Coronary artery (tissue), 2 donors: ENCODE measurements around the gene RBM17.
"Not testable (repeated sequence)": the region's sequence is repeated elsewhere in the genome, so short reads cannot be mapped to it uniquely, and the experiment has no call there.

Source experiments
- DNase-seq: peaks from one replicate; pipeline ENCODE4 v3.0.0-alpha.2; 2017; ENCODE audit warnings: low spot score
- H3K27ac ChIP-seq, 2 donors: fragments of 200-600 bp; sonication (generic); one replicate each; pipeline ENCODE4 v1.5.1; 2016 to 2019
- H3K4me3 ChIP-seq: fragments of 200-600 bp; sonication (generic); 2 replicates; pipeline ENCODE4 v1.5.1; 2016; ENCODE audit warnings: mild to moderate bottlenecking, moderate library complexity
- TF ChIP-seq, protein P1 (sequence below): fragments of 200-600 bp; sonication (generic); IDR thresholded peaks from one replicate; pipeline ENCODE4 v1.5.1; 2019; ENCODE audit warnings: antibody characterized with exemption

The RBM17 gene, protein sequence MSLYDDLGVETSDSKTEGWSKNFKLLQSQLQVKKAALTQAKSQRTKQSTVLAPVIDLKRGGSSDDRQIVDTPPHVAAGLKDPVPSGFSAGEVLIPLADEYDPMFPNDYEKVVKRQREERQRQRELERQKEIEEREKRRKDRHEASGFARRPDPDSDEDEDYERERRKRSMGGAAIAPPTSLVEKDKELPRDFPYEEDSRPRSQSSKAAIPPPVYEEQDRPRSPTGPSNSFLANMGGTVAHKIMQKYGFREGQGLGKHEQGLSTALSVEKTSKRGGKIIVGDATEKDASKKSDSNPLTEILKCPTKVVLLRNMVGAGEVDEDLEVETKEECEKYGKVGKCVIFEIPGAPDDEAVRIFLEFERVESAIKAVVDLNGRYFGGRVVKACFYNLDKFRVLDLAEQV

DNA sequence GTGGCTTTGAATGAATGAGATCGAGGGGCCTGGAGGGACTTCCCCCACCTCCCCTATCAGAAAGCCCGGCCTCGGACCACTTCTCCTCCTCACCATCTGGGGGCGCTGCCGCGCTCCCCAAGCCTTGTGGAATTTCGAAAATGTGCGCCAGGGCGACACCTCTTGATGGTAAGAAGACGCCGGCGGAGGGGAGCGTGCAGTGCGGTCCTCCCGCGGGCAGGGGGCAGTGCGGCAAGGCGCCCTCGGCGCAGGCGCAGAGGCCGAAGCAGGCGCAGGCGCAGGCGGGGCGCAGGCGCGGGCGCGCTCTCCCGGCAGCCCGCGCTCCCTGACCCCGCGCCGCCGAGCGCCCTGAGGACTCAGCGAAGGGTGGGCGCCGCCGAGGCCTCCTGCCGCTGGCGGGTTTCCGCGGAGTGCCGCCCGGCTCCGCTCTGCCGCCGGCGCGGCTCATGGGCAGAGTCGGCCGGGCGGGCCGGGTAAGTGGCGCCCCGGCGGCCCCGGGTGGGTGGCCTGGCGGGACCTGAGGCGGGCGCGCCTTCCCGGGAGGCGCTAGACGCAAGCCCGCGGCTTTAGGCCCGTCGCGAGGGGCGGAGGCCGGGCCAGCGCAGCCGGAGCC lies at the start of gene RBM17:
RBM17 (plus strand) TSS at position 314 of the 613 bp plus-strand sequence. CDS start 8,032 bp downstream, outside the sequence.
- peak within 1 kb of the TSS; percentile 85 to 94 for H3K27ac ChIP-seq
- H3K4me3 ChIP-seq = peak within 1 kb of the TSS; percentile 95
- peak; percentile 97 for DNase-seq
- TF ChIP-seq, protein P1, sequence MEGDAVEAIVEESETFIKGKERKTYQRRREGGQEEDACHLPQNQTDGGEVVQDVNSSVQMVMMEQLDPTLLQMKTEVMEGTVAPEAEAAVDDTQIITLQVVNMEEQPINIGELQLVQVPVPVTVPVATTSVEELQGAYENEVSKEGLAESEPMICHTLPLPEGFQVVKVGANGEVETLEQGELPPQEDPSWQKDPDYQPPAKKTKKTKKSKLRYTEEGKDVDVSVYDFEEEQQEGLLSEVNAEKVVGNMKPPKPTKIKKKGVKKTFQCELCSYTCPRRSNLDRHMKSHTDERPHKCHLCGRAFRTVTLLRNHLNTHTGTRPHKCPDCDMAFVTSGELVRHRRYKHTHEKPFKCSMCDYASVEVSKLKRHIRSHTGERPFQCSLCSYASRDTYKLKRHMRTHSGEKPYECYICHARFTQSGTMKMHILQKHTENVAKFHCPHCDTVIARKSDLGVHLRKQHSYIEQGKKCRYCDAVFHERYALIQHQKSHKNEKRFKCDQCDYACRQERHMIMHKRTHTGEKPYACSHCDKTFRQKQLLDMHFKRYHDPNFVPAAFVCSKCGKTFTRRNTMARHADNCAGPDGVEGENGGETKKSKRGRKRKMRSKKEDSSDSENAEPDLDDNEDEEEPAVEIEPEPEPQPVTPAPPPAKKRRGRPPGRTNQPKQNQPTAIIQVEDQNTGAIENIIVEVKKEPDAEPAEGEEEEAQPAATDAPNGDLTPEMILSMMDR = peak; percentile 99

DNA sequence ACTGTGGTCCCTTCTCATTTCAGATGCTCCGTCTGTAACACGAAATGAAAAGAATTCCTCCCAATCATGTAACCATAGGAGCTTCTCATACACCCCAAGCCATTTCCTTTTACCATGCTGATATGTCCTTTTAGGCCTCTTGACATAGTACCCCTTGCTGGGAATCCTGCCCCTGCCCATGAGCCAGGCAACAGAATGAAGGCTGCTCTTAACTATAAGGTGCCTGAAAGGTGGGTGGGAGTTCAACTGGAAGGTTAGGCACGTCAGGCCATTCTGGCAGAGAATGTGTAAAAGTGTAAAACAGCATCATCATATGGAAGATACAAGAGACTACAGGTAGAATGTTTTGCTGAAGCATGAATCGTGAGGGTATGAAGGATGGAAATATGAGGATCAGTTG lies 49.1 kb upstream of the RBM17 start:
- TF ChIP-seq, protein P1 = no peak
- Histone ChIP-seq H3K27ac (no peak overlapping the region), H3K4me3 (no peak overlapping the region)
- no peak for DNase-seq

DNA sequence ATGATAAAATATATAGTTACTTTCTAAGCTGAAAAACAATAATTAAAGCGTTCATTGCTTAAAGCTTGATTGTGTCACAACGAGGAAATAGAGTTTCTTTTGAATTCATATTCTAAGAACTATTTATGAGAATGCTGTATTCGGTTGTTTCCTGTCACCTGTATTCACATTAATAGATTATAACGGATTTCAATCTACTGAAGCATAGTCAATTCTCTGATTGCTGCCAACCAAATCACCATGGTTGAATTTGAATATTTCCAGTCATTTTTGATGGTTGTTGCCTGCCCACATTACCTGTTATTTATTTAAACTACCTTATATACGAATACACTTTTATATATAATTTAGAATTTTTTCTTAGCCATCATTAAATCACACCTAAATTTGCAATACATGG lies 48.6 kb upstream of the RBM17 start:
- TF ChIP-seq, protein P1 = no peak
- Histone ChIP-seq H3K27ac (no peak overlapping the region), H3K4me3 (no peak overlapping the region)
- no peak for DNase-seq

DNA sequence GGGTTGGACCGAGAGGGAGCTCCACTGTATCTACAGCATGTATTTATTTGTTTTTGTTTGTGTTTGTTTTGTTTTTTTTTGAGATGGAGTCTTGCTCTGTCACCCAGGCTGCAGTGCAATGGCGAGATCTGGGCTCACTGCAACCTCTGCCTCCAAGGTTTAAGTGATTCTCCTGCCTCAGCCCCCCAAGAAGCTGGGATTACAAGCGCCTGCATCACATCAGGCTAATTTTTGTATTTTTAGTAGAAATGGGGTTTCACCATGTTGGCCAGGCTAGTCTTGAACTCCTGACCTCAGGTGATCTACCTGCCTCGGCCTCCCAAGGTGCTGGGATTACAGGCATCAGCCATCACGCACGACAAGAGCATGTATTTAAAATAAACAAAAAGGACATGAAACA lies 45.5 kb upstream of the RBM17 start:
- not testable (repeated sequence) for H3K27ac ChIP-seq, H3K4me3 ChIP-seq, DNase-seq

DNA sequence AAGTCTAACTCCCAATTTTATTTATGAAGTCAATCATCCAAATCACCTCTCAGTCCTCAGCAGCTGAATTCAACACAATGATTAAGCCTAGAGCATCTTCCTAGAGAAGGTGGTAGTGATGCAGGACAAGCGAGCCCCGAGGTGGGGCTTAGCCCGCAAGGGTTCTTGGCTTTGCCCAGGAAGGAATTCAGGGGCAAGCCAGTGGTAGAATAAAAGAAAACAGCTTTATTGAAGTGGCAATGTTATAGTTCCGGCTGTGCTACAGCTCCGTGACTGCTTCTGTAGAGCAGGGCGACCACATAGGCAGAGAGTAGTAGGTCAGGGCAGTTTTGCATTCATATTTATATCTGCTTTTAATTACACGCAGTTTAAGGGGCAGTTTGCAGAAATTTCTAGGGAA lies 44.8 kb upstream of the RBM17 start:
- DNase-seq = no peak
- Histone ChIP-seq H3K27ac (no peak overlapping the region), H3K4me3 (no peak overlapping the region)
- TF ChIP-seq, protein P1 = no peak

DNA sequence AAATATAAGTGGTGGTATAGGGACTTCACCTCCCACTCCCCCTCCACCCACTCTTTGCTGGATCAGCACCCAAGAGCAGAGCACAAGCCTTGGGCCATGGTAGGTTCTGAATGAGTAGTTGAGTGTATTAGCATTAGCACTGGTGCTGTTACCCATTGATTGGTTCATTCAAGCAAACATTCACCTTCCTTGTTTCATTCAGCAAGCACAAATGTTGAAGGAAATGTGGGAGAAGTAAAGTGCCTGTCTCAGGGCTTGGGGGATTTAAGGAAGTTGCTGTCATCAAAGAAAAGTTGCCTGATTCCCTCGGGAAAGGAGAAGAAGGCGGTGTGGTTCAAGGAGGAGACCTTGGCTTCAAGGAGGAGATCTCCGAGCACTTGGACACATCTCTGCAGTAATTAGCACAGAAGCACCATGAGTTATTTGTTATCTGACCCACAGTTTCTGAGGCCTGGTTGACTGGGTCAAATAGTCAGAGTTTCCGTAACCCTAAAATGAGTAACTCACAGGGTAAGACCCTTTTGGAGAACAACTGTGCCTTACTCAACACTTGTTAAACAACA lies 44.0 kb upstream of the RBM17 start:
- H3K27ac ChIP-seq = no peak overlapping the region
- TF ChIP-seq, protein P1 = no peak
- no peak for DNase-seq
- no peak overlapping the region for H3K4me3 ChIP-seq

DNA sequence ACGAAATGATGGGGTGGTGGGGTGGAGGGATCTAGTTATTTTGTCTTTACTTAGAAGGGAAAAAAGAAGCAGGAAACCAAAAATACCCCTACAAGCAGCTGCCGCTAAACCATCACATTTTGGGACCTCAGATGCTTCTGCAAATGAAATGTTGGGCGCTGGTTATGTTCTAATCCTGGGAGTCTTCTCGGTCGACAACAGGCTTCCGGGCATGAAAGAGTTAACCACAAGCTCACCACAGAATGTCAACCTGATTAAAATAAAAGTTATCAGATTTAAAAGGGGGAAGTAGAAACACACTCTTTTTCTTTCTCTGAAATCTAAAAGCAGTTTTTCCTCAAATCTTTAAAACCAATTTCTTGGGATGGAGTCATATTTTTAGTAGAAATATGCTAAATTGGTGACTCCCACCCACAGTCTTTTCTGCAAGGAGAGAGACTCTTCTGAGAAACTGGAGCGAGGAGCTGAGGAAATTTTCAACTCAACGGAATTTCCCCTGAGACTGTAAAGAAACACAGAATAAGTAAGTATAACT lies 43.5 kb upstream of the RBM17 start:
- no peak for DNase-seq
- Histone ChIP-seq H3K4me3 (no peak overlapping the region), H3K27ac (no peak overlapping the region)
- TF ChIP-seq, protein P1 = no peak
